Caki2 (cell line): ENCODE measurements around the gene DYNLL2. TPM values are rescaled to one million over a fixed set of nuclear protein-coding genes. Genes with fewer than 3 reads are reported as not detected.
A peak's percentile ranks its signal among the peaks of the same experiment; 100 is the strongest.
"Not testable (repeated sequence)": the region's sequence is repeated elsewhere in the genome, so short reads cannot be mapped to it uniquely, and the experiment has no call there.

Experiments
- DNase-seq: peaks from one replicate; pipeline ENCODE4 v3.0.0-alpha.2; 2015; ENCODE audit warnings: low read depth
- in situ Hi-C: cut with HindIII; loops from 2 replicates; pipeline ENCODE4 v1.10.0; 2016; ENCODE audit warnings: low sequenced_read_pairs, low pct_unique_long_range_greater_than_20kb, mixed read lengths
- total RNA-seq: library from RNA; depleted of rRNA; stranded (reverse); fragments of >200 nt; shearing (Covaris generic); gene quantifications from 2 replicates; pipeline ENCODE4 v1.2.3, GENCODE V29; 2014; ENCODE audit warnings: low replicate concordance; rRNA removed

DYNLL2 gene
- 7.4 and 9.4 TPM in 2 replicates for total RNA-seq

DNA sequence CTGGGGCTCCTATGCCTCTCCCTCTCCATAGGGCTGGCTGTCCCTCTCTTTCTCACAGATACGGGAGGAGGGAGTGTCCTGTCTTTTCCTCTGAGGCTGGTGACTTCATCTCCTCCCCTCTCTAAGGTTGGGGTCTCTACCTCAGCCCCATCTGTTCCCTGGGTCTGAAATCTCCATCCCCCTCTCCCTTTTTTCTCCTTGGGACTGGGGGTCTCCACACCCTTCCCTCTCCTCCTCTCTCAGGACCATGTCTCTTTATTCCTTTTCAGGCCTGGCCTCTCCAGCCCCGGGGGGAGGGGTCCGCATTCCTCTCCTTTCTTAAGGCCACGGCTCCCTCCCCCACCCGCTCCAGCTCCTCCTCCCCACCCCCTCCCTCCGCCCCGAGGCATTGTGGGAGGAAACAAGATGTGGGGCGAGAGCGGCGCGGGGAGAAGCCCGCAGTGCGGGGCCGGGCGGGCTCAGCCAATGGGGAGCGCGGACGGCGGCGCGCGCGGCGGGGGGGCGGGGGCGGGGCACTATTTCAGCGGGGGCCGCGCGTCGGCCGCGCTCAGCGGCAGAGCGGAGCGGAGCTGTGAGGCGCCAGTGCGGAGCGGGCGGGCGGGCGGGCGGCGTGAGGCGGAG is at the start of gene DYNLL2:
Gene DYNLL2, plus strand, starts transcription at position 550 of the 621 bp plus-strand sequence. CDS start 3,672 bp downstream, outside the sequence.
- peak; percentile 60 for DNase-seq
- in situ Hi-C loops: no loop called here

- no peak for DNase-seq
- in situ Hi-C loops: no loop called here
Observed at GRCh38 chr17:58039975-58040374, 43.2 kb upstream of the DYNLL2 start.

DNA sequence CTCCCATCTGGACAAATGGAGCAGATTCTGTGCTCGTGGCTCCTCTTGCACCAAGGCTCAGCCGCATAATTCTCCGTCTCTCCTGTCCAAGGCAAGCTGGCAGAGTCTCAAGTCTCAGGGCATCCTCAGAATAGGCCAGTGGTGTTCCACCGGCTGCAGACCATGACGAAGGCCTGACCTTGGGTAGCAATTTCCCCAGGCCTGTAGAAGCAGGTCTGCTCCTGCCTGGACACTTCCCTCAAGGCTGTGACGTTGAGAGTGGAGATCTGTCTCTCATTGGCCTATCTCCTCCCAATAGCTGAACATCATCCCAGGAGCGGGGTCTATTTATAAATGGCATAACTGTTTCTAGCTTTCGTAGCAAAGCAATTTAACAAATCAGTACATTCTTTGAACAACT is 42.8 kb upstream of the DYNLL2 start:
- DNase-seq: no peak
- in situ Hi-C loops: no loop called here

GRCh38 chr17:58041161-58041560 is 42.1 kb upstream of the DYNLL2 start:
- in situ Hi-C loops: no loop called here
- no peak for DNase-seq

DNA sequence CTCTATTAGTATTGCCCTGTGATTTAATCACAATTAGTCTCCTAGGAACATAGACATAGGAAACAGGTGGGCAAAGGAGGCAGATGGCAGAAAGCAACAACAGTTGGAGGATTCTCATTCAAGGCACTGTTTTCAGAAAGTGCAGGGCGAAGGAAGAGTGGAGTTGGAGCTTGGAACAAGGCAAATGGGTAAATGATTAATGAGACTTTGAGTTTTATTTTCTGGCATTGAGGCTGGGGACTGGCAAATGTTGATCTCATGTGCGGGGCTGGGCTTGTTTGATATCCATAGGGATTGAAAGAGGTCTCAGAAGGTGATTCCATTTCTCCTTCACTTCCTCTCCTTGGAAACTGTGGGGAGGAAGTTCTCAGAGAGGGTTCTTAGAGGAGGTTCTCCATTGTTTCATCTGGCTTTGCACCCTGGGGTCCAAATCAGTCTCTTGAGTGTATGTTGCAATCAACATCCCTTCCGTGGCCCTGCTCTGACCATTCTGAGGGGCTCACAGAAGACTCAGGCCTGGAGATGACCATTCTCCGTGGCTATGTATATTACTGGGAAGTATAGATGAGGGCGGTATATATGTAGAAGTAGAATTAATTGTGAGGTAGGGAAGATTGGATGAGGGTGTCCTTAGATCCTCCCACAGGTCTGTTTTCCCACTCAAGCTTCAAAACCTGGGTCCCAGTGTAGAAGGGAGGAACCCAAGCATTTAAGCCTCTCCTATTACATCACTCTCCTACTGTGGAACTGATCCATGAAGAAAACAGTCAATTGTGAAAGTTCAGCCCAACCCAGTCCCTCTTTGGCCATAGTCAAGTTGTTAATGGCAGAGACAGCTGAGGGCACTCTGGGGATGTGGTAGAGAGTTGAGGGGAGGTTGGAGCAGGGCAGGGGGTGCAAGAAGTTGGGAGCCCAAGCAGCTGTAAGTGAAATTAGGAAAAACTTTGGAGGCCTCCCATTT is 39.7 kb upstream of the DYNLL2 start:
- no peak for DNase-seq
- in situ Hi-C loops: no loop called here

- in situ Hi-C loops, DNase-seq: not testable (repeated sequence)
Observed at GRCh38 chr17:58044256-58044655, 39.0 kb upstream of the DYNLL2 start.

DNA sequence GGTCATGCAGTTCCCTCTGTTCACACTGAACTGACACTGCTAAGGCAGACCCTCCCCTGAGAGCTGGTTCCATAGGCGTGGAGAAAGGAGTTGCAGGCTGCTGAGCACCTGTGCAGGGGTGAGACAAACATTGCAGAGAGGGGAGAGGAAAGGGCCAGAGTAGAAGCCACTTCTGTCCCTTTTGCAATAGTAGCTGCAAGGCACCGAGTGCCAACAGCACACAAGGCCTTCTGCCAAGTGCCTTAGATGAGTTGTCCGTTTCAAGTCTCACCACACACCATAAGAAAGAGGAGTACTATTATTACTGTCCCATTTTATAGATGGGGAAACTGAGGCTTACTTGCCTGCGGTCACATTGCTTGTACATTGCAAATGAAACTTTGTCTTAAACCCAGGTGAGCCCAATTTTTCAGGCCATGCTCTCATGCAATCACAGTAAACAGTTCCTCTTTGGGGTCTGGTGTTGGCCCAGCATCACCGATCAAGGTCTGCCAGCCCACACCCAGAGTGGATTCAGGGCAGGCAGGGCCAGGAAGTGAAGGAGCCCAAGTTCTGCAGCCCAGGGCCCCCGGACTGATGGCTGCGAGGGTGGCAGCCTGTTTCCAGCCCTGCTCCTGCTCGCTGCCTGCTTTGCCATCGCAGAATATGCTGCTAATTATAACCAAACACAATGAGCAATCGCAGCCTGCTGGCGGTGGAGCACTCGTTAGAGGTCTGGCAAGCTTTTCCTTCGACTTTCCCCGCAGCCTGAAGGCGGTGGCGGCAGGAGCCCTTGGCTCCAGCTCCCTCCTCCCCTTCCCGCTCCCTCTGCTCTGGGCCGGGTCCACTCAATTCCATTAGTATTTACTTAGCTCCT is 36.8 kb upstream of the DYNLL2 start:
- in situ Hi-C loops: no loop called here

GRCh38 chr17:58047376-58048150 is 35.7 kb upstream of the DYNLL2 start:
- in situ Hi-C loops: no loop called here

More for the DNA sequence above, 36.8 kb upstream of the DYNLL2 start:
- no peak for DNase-seq

DNA sequence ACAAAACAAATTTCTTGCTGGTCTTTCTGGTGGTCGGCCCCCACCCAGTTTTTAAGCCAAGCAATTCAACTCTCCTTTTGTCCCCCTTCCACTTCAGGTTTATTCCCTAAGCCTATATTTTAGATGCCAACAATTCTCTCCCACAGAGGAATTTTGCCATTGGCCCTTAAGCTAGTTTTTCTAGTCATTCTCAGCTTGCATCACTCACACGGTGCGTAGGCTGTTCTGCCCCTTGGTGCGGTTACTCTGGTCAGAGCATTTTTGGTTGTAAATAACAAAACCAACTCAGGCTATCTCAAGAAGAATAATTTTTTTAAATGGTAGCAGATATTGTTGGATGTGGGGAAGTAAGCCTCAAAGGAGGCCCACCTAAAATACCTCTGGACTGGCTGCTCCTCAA is 33.7 kb upstream of the DYNLL2 start:
- in situ Hi-C loops: no loop called here
- no peak for DNase-seq

More at GRCh38 chr17:58047376-58048150, 35.7 kb upstream of the DYNLL2 start:
- DNase-seq: no peak

DNA sequence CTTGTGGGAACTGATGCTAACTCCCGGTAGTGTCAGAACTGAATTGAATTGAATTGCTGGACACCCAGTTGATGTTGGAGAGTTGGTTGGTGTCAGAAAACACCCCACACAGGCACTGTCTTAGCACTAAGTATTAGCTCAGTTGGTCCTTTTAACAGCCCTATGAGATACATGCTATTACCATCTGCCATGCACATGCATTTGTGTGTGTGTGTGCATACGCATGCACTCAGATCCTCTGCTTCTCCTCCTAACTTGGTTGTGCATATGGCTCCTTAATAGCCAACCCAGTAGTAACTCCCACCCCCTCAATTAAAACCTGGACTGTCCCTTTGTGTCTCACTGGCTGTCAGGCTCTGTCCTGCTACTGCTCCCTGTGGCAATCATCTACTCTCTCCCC is 32.3 kb upstream of the DYNLL2 start:
- in situ Hi-C loops: no loop called here

DNA sequence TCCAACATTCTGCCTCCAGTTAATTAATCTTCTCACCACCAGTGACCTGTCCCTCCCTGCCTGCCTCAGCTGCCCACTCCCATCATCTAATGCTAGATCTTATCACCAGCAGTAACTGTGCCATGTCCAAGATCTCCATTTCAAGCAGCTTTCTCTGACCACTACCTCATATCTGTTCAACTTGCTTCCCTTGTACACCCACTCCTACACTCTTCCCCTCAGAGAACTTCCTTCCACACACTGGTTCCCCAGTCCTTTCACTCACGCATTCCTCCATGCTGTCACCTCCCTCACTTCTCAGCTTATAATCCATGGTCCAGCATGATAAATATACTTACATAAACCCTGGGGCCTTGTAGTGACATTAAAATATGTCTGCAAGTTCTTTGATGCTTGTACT is 31.8 kb upstream of the DYNLL2 start:
- in situ Hi-C loops: no loop called here
- DNase-seq: no peak

More for the DNA sequence above, 32.3 kb upstream of the DYNLL2 start:
- DNase-seq: no peak

DNA sequence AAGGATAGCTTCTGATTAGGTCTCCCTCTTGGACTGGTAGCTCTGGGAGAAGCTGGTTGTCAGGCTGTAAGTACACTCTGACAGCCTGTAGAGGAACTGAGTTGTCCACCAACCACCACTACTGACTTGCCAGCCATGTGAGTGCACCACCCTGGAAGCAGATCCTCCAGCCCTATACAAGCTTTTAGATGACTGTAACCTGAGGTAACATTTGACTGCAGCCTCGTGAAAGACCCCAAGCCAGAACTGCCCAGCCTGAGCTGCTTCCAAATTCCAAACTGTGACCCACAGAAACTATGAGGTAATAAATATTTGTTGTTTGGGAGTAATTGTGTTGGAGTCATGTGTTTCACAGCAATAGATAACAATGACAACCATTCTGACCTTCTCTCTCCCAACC is 30.8 kb upstream of the DYNLL2 start:
- DNase-seq: no peak
- in situ Hi-C loops: no loop called here

DNA sequence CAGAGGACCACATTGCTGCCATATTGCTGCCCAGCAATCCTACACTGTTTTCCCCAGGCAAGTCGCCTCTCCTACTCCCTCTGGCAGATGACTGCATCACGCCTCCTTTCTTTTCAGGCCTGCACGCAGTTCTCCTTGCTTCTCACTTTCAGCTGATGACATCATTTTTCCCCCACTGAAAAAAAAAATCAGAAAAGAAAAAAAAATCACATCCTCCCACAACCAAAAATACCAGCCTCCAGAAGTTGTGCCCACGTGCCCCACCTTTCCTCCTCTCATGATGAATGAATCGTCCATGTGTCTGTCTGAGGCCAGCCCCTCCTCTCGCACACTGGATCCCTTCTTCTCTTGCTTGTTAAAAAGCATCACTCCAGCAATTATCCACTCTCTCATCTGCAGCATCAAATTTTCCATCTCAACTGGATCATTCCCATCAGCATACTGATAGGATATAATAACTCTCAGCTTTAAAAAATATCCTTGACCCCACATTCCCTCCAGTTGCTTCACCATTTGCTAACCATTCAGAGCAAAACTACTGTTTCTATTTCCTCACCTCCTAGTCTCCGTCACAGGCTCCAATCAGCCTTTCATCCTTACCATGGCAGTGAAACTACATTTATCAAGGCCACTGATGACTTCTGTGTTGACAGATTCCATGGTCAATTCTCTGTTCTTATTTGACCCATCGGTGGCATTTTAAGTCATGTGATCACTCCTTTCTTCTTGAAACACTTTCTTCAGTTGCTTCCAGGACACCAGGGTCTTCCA is 30.1 kb upstream of the DYNLL2 start:
- DNase-seq: no peak
- in situ Hi-C loops: no loop called here

DNA sequence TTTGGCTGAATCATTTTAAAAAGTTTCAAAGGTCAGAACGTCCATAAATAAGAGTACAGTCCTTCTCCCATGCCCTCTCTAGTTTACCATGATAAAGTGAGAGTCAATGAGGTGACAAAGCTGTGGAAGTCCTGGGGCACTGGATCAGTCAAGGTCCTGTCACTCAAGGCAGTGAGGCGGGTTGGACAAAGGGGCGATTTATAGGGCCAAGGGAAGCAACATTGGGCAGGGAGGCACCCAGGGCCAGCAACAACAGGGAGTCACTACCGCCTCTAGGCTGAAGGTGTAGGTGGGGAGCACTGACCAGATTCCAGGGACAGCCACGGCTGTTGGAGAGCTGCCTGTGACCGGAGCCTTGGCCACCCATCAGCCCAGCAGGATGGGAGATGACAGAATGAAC is 28.6 kb upstream of the DYNLL2 start:
- no peak for DNase-seq
- in situ Hi-C loops: no loop called here

GRCh38 chr17:58056476-58056875 is 26.7 kb upstream of the DYNLL2 start:
- in situ Hi-C loops: no loop called here
- no peak for DNase-seq

DNA sequence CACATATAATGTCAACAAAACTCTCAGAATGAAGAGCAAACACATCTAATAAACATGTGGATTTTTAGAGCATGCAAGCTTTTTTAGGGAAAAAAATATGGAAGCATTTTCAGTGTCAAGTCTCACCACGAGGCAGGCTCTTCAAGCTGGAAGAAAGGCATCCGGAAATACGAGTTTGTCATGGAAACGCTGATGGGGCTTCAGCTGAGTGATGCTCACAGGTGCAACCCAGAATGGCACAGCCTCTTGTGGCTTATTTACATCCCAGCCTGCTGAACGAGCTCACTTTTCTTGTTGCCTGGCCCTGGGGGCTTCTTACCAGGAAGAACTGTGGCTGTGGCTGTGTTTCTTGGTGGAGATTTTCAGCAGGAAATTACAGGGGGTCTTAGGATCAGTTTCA is 24.1 kb upstream of the DYNLL2 start:
- in situ Hi-C loops: no loop called here
- DNase-seq: no peak

DNA sequence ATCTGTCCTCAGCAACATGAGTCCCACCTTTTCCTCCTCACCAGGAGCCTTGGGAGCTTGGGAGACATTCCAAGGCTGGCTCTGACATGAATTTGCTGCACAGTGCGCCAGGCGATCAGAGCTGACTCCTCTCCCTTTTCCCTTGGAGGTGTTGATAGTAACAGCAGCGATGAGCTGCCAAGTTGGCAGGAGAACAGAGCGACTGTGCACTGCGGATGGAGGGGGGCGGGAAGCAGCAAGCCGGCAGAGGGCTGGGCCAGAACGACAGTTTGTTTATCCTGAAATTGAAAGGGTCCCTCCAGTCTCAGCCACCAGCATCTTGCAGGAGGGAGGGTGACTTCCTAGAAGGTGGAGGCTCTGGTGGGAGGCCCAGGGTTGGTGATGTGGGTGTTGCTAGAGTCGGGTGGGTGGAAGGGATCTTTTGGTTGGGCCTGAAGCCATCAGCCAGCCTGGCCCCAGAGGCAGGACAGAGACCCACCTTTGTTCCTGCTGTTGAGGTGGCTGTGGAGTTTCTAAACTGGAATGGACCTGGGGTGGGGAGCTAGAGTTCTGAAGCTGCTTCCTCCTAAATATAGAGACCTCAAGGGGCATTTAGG is 22.5 kb upstream of the DYNLL2 start:
- in situ Hi-C loops: no loop called here
- no peak for DNase-seq
